HG03432 (cell line): ENCODE results near the gene CX3CR1.

ENCODE experiments used
- ATAC-seq: cut with Tn5 transposase; IDR thresholded peaks from one replicate; pipeline ENCODE4 v1.9.1; 2021; ENCODE audit warnings: mild to moderate bottlenecking, moderate library complexity; ENCODE audit not compliant: unreplicated experiment

CX3CR1 gene

DNA sequence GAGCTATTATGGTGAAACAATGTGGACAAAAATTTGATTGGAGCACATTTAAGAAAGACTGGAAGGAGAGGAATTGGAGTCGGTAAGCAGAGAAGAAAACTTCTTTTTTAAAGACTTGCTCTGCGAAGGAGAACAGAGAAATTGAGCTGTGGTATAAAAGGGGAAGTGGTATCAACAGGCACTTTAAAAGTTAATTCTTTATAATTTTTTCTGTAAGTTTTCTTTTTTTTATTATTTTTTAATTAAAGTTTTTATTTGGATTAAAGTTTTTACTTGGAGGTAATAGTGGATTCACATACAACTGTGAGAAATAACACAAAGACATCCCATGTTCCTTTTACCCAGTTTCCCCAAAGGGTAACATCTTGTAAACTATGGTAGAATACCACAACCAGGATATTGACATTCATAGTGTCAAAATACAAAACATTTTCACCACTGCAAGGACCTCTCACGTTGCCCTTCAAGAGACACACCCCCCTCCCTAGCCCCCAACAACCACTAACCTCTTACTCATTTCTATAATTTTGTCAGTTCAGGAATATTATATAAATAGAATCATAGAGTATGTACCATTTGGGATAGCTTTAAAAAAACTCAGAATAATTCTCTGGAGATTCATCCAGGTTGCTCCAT, 53.6 kb downstream of the CX3CR1 start:
- peak; percentile 72 for ATAC-seq

DNA sequence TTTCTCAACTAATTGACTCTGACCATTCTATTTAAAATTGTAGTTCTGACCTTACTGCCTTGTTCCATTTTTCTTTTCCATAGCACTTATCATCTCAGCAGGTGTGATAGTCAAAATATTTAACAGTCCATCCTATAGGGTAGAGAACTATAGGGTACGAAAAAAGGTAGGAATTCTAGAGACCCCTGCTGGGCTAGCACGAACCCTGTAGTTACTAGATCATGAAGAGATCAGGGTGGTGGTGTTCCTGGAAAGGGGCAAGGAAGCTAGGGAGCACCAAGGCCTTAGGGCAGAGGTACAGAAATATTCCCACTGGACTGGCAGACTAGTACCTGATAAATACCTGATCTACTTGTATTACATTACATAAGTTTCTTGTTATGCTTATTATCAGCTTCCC, 55.5 kb downstream of the CX3CR1 start:
- ATAC-seq, result no peak

DNA sequence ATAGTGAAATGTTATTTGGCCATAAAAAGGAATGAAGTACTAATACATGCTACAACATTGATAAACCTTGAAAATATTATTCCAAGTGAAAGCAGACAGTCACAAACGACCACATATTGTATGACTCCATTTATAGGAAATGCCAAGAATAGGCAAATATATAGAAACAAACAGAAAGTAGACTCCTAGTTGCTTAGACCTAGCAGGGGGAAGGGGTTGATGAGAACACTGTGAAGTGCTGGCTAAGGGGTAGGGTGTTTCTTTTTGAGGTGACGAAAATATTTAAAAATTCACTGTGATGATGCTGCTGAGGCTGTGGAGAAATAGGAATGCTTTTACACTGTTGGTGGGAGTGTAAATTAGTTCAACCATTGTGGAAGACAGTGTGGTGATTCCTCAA, 56.9 kb downstream of the CX3CR1 start:
- ATAC-seq, result no peak

DNA sequence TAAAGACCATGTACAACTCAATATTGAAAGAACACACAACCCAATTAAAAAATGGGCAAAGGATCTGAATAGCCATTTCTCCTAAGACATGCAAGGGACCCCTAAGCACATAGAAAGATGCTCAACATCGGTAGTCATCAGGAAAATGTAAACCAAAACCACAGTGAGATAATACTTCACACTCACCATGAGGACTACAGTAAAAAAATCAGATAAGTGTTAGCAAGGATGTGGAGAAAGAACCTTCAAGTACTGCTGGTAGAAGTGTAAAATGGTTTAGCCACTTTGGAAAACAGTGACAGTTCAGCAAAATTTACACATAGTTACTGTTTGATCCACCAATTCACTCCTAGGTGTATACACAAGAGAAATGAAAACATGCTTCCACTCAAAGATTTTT, 57.4 kb downstream of the CX3CR1 start:
- ATAC-seq, result no peak

DNA sequence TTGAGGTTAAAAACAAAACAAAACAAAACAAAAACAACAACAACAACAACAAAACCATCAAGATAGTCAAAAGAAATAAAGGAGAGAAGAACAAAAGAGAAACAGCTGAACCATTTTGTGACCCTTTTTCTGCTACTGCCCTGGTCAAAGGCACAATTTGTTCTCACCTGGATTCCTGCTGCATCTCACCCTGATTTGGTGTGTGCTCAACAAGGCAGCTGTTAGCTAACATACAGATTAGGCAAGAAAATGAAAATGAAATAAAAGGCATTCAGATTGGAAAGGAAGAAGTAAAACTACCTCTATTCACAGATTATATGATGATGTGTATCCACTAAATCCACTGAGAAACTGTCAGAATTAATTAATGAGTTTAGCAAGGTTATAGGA, 58.7 kb downstream of the CX3CR1 start:
- no peak for ATAC-seq

DNA sequence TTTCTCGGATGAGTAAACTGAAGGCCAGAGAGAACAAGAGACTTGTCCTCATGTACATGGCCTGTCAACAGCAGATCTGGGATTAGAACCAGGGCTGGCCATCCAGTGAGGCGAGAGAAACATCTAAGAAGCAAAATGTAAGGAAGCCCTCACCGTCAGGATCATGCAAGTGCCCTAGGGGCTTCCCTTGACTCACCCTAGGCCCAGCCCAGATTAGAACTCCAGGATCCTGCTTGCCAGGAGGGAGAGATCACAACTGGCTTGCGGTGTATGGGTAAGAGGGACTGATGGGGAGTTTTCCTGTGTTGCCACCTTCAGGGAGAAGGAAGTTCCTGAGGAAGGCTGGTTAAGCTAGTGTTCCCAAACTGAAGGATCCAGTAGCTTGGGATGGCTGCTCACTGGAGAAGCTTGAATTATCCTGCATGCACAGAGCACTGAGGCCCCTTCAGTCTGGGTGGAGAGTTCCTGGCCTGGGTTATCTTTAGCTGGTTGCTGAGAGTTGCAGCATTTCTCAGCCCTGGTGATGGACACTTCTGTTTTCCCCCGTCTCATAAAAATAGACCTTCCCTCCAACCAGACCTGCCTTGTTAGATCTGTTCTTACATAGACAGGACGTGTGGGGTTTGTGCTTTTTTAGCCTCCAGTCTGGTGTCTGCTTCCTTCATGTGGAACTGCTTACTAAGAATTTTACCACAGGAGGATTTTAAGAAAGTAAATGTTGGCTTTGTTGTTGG, 59.3 kb downstream of the CX3CR1 start:
- peak; percentile 40 for ATAC-seq

DNA sequence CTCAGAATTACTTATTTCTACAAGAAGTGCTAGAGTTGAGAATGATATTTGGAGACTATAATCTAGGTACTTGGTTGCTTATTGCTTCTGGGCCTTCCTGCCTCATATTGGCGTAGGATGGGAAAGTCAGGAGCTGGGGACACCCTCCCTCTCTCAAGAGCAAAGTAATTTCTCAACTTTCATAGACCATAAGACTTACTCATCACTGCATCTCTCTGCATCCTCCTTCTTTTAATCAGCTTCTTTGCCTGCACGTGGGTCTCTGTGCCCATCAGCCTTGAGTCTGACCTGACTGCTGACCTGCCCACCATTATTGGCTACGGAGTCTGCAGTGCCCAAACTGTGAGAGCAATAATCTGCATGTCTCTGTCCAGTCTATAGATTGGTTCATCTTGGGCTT, 60.1 kb downstream of the CX3CR1 start:
- ATAC-seq, result no peak

DNA sequence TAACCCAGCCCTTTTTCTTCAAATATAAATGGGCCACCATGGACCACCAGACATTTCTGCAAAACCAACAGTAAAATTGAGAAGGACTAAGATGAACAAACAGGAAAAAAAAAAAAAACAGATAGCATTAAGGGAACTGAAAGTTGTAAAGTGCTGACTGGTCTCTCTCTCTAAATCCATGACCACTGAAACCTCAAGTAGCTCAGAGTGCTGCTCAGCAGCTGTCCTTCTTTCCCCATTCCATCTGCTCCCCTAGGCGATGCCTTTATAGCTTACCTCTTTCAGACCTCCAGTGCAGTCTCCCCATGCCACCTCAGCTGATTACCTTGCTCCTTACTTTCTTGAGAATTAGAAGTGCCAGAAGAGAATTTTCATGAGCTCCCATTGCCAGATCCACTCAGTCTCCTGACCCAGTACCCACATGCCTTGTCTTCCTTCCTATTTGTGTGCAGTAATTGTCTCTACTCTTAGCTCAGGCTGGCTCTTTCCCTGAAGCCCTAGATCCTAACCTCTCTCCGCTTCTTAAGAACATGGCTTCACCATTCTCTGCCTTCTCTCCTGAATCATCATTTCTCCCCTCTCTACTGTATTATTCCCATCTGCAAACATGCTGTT, 63.6 kb downstream of the CX3CR1 start:
- peak; percentile 97 for ATAC-seq

DNA sequence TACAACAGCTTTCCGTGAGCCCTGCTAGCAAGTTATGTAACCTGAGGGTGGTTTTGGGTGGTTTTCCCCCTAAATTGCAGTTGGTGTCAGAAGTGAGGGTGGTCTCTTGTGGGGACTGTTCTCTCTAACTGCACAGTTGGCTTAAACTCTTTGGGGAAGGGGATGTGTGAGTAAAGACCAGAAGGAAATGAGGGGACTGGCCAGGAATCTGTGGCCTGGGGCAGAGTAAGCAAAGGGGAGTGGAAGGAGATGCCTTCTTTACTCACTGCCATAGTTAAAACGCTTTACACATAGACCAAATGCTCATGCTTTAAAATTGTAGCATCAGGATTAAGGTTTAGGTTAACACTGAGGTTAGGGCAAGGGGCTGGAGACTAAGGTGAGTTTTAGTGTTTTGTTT, 66.2 kb downstream of the CX3CR1 start:
- ATAC-seq, result no peak
